Fibroblast of the aortic adventitia (primary cell): Measurements from ENCODE around the gene ANXA1. TPM values are rescaled to one million over a fixed set of nuclear protein-coding genes. Genes with fewer than 3 reads are reported as not detected.

ENCODE experiments used
- DNase-seq: peaks from one replicate; pipeline ENCODE4 v3.0.0-alpha.2; 2010; ENCODE audit warnings: low read depth
- H3K4me3 ChIP-seq: 2 replicates; pipeline ENCODE4 v1.5.1; 2011; ENCODE audit warnings: low read depth, mild to moderate bottlenecking, control low read depth, low read length, moderate library complexity
- CTCF ChIP-seq: IDR thresholded peaks from 2 replicates; pipeline ENCODE4 v1.5.1; 2011; ENCODE audit warnings: mild to moderate bottlenecking, low read length, control low read depth, inconsistent platforms; ENCODE audit not compliant: insufficient read depth
- total RNA-seq: library from RNA; depleted of rRNA; stranded (reverse); fragments of >200 nt; gene quantifications from 2 replicates; pipeline ENCODE4 v1.2.3, GENCODE V29; 2012; ENCODE audit warnings: low replicate concordance

ANXA1 gene
- total RNA-seq, 1 donor = 923 TPM

DNA sequence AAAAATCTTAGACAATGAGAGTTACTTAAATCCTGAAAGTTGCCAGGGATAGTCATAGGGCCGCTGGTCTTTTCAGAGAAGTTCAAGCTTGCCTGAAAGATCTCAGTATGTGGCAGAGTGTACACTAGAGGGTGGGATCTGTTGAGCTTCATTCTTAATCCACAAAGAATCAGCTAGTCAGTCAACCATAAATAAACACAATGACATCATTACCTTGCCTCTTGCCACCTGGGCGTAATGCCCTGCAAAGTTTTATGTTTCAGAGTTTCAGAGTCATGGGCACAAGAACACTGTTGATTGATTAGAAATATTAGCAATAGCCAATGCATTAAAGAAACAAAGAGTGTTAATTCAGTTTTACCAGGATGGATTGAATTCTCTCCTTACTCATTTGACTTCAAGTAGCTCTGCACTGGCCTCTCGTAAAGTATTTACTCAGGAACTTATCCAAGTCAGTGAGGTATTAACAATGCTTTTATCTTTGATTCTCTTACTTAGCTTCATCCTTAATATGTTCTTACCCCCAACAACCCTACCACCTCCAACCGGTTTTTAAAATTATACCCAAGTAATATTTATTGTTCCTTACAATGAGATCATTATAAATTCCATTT lies 14.3 kb upstream of the ANXA1 start:
- peak; percentile 43 for DNase-seq
- H3K4me3 ChIP-seq = no peak overlapping the region
- TF ChIP-seq CTCF = no peak

DNA sequence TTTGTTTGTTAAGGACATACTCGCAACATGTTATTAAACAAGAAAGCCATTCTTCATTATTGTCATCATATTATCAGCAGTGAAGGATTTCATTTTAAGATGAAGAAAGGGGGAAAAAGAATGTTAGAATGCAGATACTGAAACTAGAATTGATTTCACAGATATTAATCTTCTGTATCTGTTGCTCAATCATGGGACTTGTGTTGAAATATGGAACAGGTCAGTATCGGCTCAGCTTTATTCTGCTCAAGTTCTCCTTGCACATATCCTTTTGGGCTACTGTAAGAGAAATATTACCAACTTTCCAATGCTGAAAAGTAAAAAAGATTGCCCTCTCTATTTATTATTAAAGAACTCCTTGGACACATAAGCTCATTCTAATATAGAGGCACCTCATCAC lies 13.8 kb upstream of the ANXA1 start:
- DNase-seq = peak; percentile 47
- TF ChIP-seq CTCF = no peak
- no peak overlapping the region for H3K4me3 ChIP-seq

DNA sequence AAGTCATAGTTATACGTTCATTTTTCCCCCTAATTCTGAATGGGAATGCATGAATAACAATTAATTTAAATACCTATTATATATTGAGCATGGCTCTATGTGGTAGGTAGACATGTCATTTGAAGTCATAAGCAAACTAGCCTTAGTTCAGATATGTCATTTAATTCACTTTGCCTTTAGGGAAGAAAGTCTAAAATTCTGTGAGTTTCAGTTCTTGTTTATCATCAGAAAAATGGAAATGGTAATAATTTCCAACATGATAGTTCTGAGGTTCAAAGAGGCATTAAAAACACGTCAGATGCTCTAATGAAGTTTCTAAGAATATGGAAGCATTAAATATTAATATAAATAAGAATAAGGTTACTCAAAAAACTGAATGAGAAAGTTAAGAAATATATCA lies 13.1 kb upstream of the ANXA1 start:
- no peak for DNase-seq
- TF ChIP-seq CTCF = no peak

DNA sequence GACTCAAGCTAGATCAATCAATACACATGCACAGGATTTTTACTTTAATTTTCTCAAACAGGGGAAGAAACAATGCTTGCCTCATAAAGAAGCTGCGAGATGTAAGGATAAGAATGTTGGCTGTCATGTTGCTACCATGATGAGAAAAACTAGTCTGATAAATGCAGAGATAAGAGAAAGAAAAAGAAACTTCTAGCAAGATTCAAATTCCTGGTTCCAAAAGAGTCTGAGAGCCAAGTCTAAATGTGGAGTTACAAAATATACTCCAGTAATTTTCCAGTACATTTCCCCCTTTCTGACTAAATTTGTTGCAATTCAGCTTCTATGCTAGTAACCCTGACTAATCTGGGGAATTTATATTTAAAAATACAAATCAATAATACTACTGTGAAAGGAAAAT lies 10.4 kb upstream of the ANXA1 start:
- DNase-seq = peak; percentile 64

More for the DNA sequence above, 13.1 kb upstream of the ANXA1 start:
- H3K4me3 ChIP-seq = no peak overlapping the region

DNA sequence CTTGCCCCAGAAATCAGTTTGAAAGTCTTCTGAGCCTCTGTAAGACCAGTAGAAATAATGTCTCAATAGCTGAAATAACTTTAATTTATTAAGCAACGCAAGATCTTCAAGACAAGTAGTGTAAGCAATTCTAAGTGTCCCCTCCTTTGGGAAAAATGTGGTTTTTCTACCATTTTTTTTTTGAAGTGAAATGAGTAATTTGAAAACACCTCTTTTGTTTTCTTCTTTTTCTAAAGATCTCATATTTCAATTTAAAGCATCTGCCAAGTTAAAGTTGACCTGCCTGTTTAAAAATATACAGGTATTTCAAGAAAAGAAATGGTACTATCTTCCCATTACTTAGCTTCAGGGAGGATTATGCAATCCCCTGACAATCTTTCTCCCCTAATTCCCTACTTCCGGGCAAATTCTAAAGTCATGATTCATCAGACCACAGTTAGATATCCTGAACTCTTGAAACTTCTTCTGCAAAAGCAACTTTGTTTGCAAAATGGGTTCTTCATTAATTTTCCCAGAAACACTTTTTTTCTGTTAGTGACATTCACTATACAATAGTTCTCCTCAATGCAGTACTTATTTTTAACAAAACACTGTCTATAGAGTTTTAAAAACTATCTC lies 7.8 kb upstream of the ANXA1 start:
- peak; percentile 94 for DNase-seq
- TF ChIP-seq CTCF = no peak
- H3K4me3 ChIP-seq = no peak overlapping the region

More for the DNA sequence above, 10.4 kb upstream of the ANXA1 start:
- no peak overlapping the region for H3K4me3 ChIP-seq
- TF ChIP-seq CTCF = no peak

DNA sequence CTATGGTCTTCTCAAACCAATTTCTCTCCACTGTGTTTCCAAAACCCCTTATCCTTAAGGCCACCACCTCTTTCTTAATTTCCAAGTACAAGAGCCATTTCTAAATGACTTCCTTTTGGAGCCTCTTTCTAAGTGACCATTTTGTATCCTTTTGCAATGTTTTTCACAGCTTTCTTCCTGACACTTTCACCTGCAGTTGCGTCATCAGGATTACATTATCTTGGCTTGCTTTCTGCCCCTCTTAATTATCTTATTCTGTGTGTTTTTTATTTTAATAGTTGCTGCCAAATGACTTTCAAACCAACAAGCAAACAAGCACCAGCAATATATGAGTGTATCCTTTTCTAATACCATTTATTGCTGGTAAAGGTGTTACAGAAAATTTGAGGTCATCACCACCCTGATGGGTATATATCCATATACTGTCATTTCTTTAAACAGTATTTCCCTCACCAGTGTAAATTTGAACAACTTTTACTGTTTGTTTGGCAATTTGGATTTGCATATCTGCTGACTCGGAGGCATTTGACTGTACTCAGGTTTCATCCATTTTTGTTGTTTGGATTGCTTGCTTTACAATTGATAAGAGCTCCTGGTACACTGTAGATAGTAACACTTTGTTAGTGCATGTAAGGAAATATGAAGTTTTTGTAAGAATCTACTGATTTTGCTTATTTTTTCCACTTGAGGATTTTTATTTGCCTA lies 5.4 kb upstream of the ANXA1 start:
- no peak for DNase-seq
- no peak for TF ChIP-seq CTCF
- H3K4me3 ChIP-seq = no peak overlapping the region
